Small intestine (tissue), 16 donors: ENCODE data around the gene ZFP90. TPM values are rescaled to one million over a fixed set of nuclear protein-coding genes. Genes with fewer than 3 reads are reported as not detected.

Experiments used
- DNase-seq, 2 donors: peaks; one replicate each; pipeline versions ENCODE4 v3.0.0 to v3.0.0-alpha.2; 2013
- FAIRE-seq: peaks from 2 replicates; lab custom pipeline; 2012; peaks lifted over from hg19 to GRCh38; lab: Jason Lieb, UNC
- H3K27ac ChIP-seq, 3 donors: one replicate each; pipeline ENCODE4 v1.5.1; 2013; ENCODE audit warnings: low read length in 2 of 3, mild to moderate bottlenecking in 2 of 3, control low read depth in 1 of 3, inconsistent platforms in 1 of 3, low read depth in 1 of 3, moderate library complexity in 1 of 3
- H3K27me3 ChIP-seq, 3 donors: one replicate each; pipeline ENCODE4 v1.6.1; 2013; ENCODE audit warnings: low read length in 3 of 3, inconsistent platforms in 1 of 3; ENCODE audit not compliant: control insufficient read depth in 3 of 3, insufficient read depth in 3 of 3
- H3K36me3 ChIP-seq, 3 donors: one replicate each; pipeline ENCODE4 v1.6.1; 2013; ENCODE audit warnings: low read length in 3 of 3, inconsistent platforms in 1 of 3, low read depth in 1 of 3, mild to moderate bottlenecking in 1 of 3, moderate library complexity in 1 of 3; ENCODE audit not compliant: control insufficient read depth in 3 of 3, insufficient read depth in 2 of 3
- H3K4me1 ChIP-seq, 3 donors: one replicate each; pipeline ENCODE4 v1.6.1; 2013; ENCODE audit warnings: low read length in 2 of 3, inconsistent platforms in 1 of 3, low read depth in 1 of 3, mild to moderate bottlenecking in 1 of 3, moderate library complexity in 1 of 3; ENCODE audit not compliant: control insufficient read depth in 3 of 3, insufficient read depth in 2 of 3
- H3K4me3 ChIP-seq, 3 donors: one replicate each; pipeline ENCODE4 v1.5.1; 2013; ENCODE audit warnings: low read length in 3 of 3, control low read depth in 1 of 3, inconsistent platforms in 1 of 3, low read depth in 1 of 3, mild to moderate bottlenecking in 1 of 3, moderate library complexity in 1 of 3
- H3K9me3 ChIP-seq, 2 donors: one replicate each; pipeline ENCODE4 v1.6.1; 2013; ENCODE audit warnings: low read depth in 1 of 2, low read length in 1 of 2; ENCODE audit not compliant: control insufficient read depth in 2 of 2, insufficient read depth in 1 of 2
- WGBS, 3 donors: extraction: QIAGEN DNeasy Blood & Tissue Kit; methylation state at CpG; one replicate each; pipeline ENCODE4 v1.1.7; 2013; 5-methylcytosine and 5-hydroxymethylcytosine counted together
- long read RNA-seq, 10 donors: transcript quantifications; one replicate each; lab custom pipeline, GENCODE V29; 2026
- polyA plus RNA-seq, 4 donors: library from polyadenylated mRNA; stranded (reverse) in 3 of 4; unstranded in 1 of 4; fragments of 200-250 nt in 3 of 4; fragments of 120-200 nt in 1 of 4; gene quantifications; one replicate each; pipeline versions ENCODE4 v1.2.1 to v1.2.3, GENCODE V29; 2013
- donor health status: healthy with polysubstance abuse.
- donor health status: control.
- donor health status: control.
- donor health status: Bipolar disorder and iron deficiency.
- donor health status: healthy.

The ZFP90 gene
- polyA plus RNA-seq, result 10 to 100 TPM in 1 of 4 donors, 1 to 10 TPM in 3; 1.6 to 16.3 (median 3.8) TPM
- long read RNA-seq, donor 1, result 0 reads
- long read RNA-seq, donor 2, partial matches to known transcripts, result 0 of 1 reads
- long read RNA-seq, donor 2, other reads (novel, unspliced or antisense), result 0 of 1 reads
- long read RNA-seq, donor 3, full-length matches to known transcripts, result 10 of 10 reads
- long read RNA-seq, donor 3, partial matches to known transcripts, result 0 of 10 reads
- long read RNA-seq, donor 3, other reads (novel, unspliced or antisense), result 0 of 10 reads
- long read RNA-seq, donor 4, result 0 reads
- long read RNA-seq, donor 5, partial matches to known transcripts, result 0 of 2 reads
- long read RNA-seq, donor 5, other reads (novel, unspliced or antisense), result 0 of 2 reads
- long read RNA-seq, donor 6, transcript ZFP90-212 (1 exons, 3,901 nt), result major isoform, 6 of 7 reads
- long read RNA-seq, donor 6, partial matches to known transcripts, result 0 of 7 reads
- long read RNA-seq, donor 6, other reads (novel, unspliced or antisense), result 0 of 7 reads
- long read RNA-seq, donor 7, full-length matches to known transcripts, result 15 of 15 reads
- long read RNA-seq, donor 7, partial matches to known transcripts, result 0 of 15 reads
- long read RNA-seq, donor 7, other reads (novel, unspliced or antisense), result 0 of 15 reads
- long read RNA-seq, donor 8, full-length matches to known transcripts, result 6 of 6 reads
- long read RNA-seq, donor 8, partial matches to known transcripts, result 0 of 6 reads
- long read RNA-seq, donor 8, other reads (novel, unspliced or antisense), result 0 of 6 reads
- long read RNA-seq, donor 9, full-length matches to known transcripts, result 2 of 2 reads
- long read RNA-seq, donor 9, partial matches to known transcripts, result 0 of 2 reads
- long read RNA-seq, donor 9, other reads (novel, unspliced or antisense), result 0 of 2 reads
- long read RNA-seq, donor 10, full-length matches to known transcripts, result 17 of 17 reads
- long read RNA-seq, donor 10, partial matches to known transcripts, result 0 of 17 reads
- long read RNA-seq, donor 10, other reads (novel, unspliced or antisense), result 0 of 17 reads

- Histone ChIP-seq H3K4me3 (peak within 1 kb of the TSS; percentile 67 to 97 (median 86)), H3K9me3 (peaks cover 0 to 3% of the 10 kb centered on the region in 2 donors), H3K36me3 (peaks cover 0 to 10% (median 0%) of the 10 kb centered on the region in 3 donors), H3K27me3 (no peaks in the 10 kb centered on the region), H3K4me1 (peaks cover 0 to 2% (median 0%) of the 10 kb centered on the region in 3 donors), H3K27ac (peak within 1 kb of the TSS in 2 of 3 donors; percentile 65 to 85)
- WGBS, 3 donors, result 0 to 1% (median 0%) methylated on average over 55 to 71 of the region's 71 CpGs
- DNase-seq (peak; percentile 84 to 94), FAIRE-seq (no peak)
Measured at GRCh38 chr16:68538880-68539701, at the start of gene ZFP90. TSS of gene ZFP90 (plus strand) at chr16:68539291. CDS start at chr16:68539793, 502 bp downstream.

- Histone ChIP-seq H3K27ac (peak overlapping the region; percentile 80 to 98 (median 95)), H3K4me3 (no peak overlapping the region), H3K9me3 (peaks cover 0 to 12% of the 10 kb centered on the region in 2 donors), H3K36me3 (no peaks in the 10 kb centered on the region), H3K4me1 (peaks cover 2 to 58% (median 13%) of the 10 kb centered on the region in 3 donors), H3K27me3 (no peaks in the 10 kb centered on the region)
- DNase-seq, result no peak
- FAIRE-seq, result no peak
- WGBS, 3 donors, result 35 to 77% (median 50%) methylated on average over 1 of the region's 1 CpG
Measured at GRCh38 chr16:68490358-68490757, 48.7 kb upstream of the ZFP90 start.

- Histone ChIP-seq H3K4me1 (peaks cover 2 to 58% (median 13%) of the 10 kb centered on the region in 3 donors), H3K9me3 (peaks cover 0 to 12% of the 10 kb centered on the region in 2 donors), H3K27ac (peak overlapping the region; percentile 80 to 98 (median 95)), H3K27me3 (no peaks in the 10 kb centered on the region), H3K4me3 (peak overlapping the region in 1 of 3 donors; percentile 43), H3K36me3 (no peaks in the 10 kb centered on the region)
- peak; percentile 84 to 96 for DNase-seq
- FAIRE-seq, result no peak
- 18 to 47% (median 38%) methylated on average over 11 to 13 of the region's 13 CpGs for WGBS, 3 donors
Measured at GRCh38 chr16:68490829-68491575, 48.1 kb upstream of the ZFP90 start.

- H3K27me3 ChIP-seq, result no peaks in the 10 kb centered on the region
- 40 to 77% (median 50%) methylated on average over 14 of the region's 14 CpGs for WGBS, 3 donors
- no peaks in the 10 kb centered on the region for H3K36me3 ChIP-seq
- DNase-seq (no peak), FAIRE-seq (no peak)
- H3K9me3 ChIP-seq, result peaks cover 0 to 12% of the 10 kb centered on the region in 2 donors
- H3K27ac ChIP-seq, result peak overlapping the region; percentile 80 to 98 (median 95)
- peak overlapping the region in 1 of 3 donors; percentile 43 for H3K4me3 ChIP-seq
- H3K4me1 ChIP-seq, result peaks cover under 1 to 55% (median 13%) of the 10 kb centered on the region in 3 donors
Measured at GRCh38 chr16:68491576-68491950, 47.5 kb upstream of the ZFP90 start.

- H3K36me3 ChIP-seq, result no peaks in the 10 kb centered on the region
- H3K4me1 ChIP-seq, result peaks cover 0 to 49% (median 13%) of the 10 kb centered on the region in 3 donors
- DNase-seq (no peak), FAIRE-seq (no peak)
- no peak overlapping the region for H3K4me3 ChIP-seq
- peaks cover 0 to 12% of the 10 kb centered on the region in 2 donors for H3K9me3 ChIP-seq
- H3K27me3 ChIP-seq, result no peaks in the 10 kb centered on the region
- WGBS, 3 donors, result 21 to 59% (median 39%) methylated on average over 11 of the region's 11 CpGs
- peak overlapping the region; percentile 80 to 98 (median 95) for H3K27ac ChIP-seq
Measured at GRCh38 chr16:68492151-68492542, 46.9 kb upstream of the ZFP90 start.

- no peak for FAIRE-seq
- 38 to 56% (median 48%) methylated on average over 4 to 6 of the region's 6 CpGs for WGBS, 3 donors
- peak; percentile 85 to 99 for DNase-seq
- peaks cover 0 to 12% of the 10 kb centered on the region in 2 donors for H3K9me3 ChIP-seq
- no peaks in the 10 kb centered on the region for H3K27me3 ChIP-seq
- H3K36me3 ChIP-seq, result no peaks in the 10 kb centered on the region
- peak overlapping the region; percentile 80 to 98 (median 95) for H3K27ac ChIP-seq
- peak overlapping the region in 1 of 3 donors; percentile 39 for H3K4me3 ChIP-seq
- peaks cover 0 to 43% (median 10%) of the 10 kb centered on the region in 3 donors for H3K4me1 ChIP-seq
Measured at GRCh38 chr16:68492543-68493411, 46.3 kb upstream of the ZFP90 start.
